ENCODE measurements around the gene BLVRA.

The BLVRA gene

GRCh38 chr7:43855176-43855575, 96.7 kb downstream of the BLVRA start:
- no peak overlapping the region for H3K4me3 ChIP-seq (ENCODE audit: low read depth, low read length)

GRCh38 chr7:43856316-43856715, 97.8 kb downstream of the BLVRA start:
- no peak overlapping the region for H3K4me3 ChIP-seq (ENCODE audit: low read depth, low read length)
